ENCODE data around the gene PAGE2B. TPM values are rescaled to one million over a fixed set of nuclear protein-coding genes. Genes with fewer than 3 reads are reported as not detected.

Gene PAGE2B
- total RNA-seq, 1 experiment from 2014 or later = not detected

- Histone ChIP-seq H3K9me3 (ENCODE audit: low read length) (no peaks in the 10 kb centered on the region), H3K27ac (ENCODE audit: low read length) (no peak overlapping the region), H4K20me1 (ENCODE audit: insufficient read depth, low read depth, low read length) (no peaks in the 10 kb centered on the region), H3K4me2 (ENCODE audit: low read depth, low read length, poor library complexity, severe bottlenecking) (no peak overlapping the region), H3K9ac (ENCODE audit: low read length) (no peak overlapping the region), H3K9me2 (replicated peaks; ENCODE audit: insufficient read depth, low read length) (no peaks in the 10 kb centered on the region), H3K79me2 (ENCODE audit: low read length) (no peaks in the 10 kb centered on the region), H3K27me3 (ENCODE audit: low read length) (no peaks in the 10 kb centered on the region), H3K4me3 (ENCODE audit: low read length) (no peak overlapping the region), H3K4me1 (ENCODE audit: low read length) (no peaks in the 10 kb centered on the region), H3K36me3 (ENCODE audit: insufficient read depth, low read length) (no peaks in the 10 kb centered on the region), H2AFZ (ENCODE audit: low read length) (no peak overlapping the region)
- DNase-seq = no peak
These were observed 43.7 kb downstream of the PAGE2B start for GRCh38 chrX:55118574-55118973.

DNA sequence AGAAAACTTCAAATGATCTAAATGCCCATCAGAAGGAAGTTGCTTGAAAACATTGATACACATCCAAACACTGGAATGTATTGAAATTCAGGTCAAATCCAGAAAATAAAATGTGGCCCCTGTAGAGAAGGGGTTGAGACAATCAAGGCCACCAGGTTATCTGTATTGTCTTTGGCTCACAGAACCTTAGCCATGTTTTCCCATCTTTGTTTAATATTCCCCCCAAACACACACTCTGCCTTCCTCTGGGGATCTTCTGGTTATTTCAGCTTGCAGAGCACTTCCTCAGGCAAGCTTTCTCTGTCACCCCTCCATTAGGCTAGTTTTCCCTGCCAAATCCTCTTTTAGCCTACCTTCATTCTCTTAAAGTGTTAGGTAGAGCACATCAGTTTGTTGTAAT, 44.4 kb downstream of the PAGE2B start:
- H3K27me3 ChIP-seq (ENCODE audit: low read length) = no peaks in the 10 kb centered on the region
- no peak overlapping the region for H3K27ac ChIP-seq (ENCODE audit: low read length)
- no peaks in the 10 kb centered on the region for H3K79me2 ChIP-seq (ENCODE audit: low read length)
- no peak for DNase-seq
- no peaks in the 10 kb centered on the region for H3K36me3 ChIP-seq (ENCODE audit: insufficient read depth, low read length)
- no peak overlapping the region for H3K4me2 ChIP-seq (ENCODE audit: low read depth, low read length, poor library complexity, severe bottlenecking)
- H3K9me2 ChIP-seq (replicated peaks; ENCODE audit: insufficient read depth, low read length) = no peaks in the 10 kb centered on the region
- H2AFZ ChIP-seq (ENCODE audit: low read length) = no peak overlapping the region
- no peak overlapping the region for H3K4me3 ChIP-seq (ENCODE audit: low read length)
- H3K9ac ChIP-seq (ENCODE audit: low read length) = no peak overlapping the region
- H4K20me1 ChIP-seq (ENCODE audit: insufficient read depth, low read depth, low read length) = no peaks in the 10 kb centered on the region
- H3K4me1 ChIP-seq (ENCODE audit: low read length) = no peaks in the 10 kb centered on the region
- H3K9me3 ChIP-seq (ENCODE audit: low read length) = no peaks in the 10 kb centered on the region

GRCh38 chrX:55119712-55120111, 44.9 kb downstream of the PAGE2B start:
- H3K9me3 ChIP-seq (ENCODE audit: low read length) = no peaks in the 10 kb centered on the region
- H3K4me3 ChIP-seq (ENCODE audit: low read length) = no peak overlapping the region
- no peak overlapping the region for H3K4me2 ChIP-seq (ENCODE audit: low read depth, low read length, poor library complexity, severe bottlenecking)
- H3K27ac ChIP-seq (ENCODE audit: low read length) = no peak overlapping the region
- DNase-seq = no peak
- no peaks in the 10 kb centered on the region for H3K27me3 ChIP-seq (ENCODE audit: low read length)
- H3K4me1 ChIP-seq (ENCODE audit: low read length) = no peaks in the 10 kb centered on the region
- no peak overlapping the region for H2AFZ ChIP-seq (ENCODE audit: low read length)
- H3K9ac ChIP-seq (ENCODE audit: low read length) = no peak overlapping the region
- no peaks in the 10 kb centered on the region for H4K20me1 ChIP-seq (ENCODE audit: insufficient read depth, low read depth, low read length)
- no peaks in the 10 kb centered on the region for H3K79me2 ChIP-seq (ENCODE audit: low read length)
- H3K9me2 ChIP-seq (replicated peaks; ENCODE audit: insufficient read depth, low read length) = no peaks in the 10 kb centered on the region
- no peaks in the 10 kb centered on the region for H3K36me3 ChIP-seq (ENCODE audit: insufficient read depth, low read length)

- Histone ChIP-seq H3K4me3 (ENCODE audit: low read length) (no peak overlapping the region), H3K9me2 (replicated peaks; ENCODE audit: insufficient read depth, low read length) (no peaks in the 10 kb centered on the region), H4K20me1 (ENCODE audit: insufficient read depth, low read depth, low read length) (no peaks in the 10 kb centered on the region), H3K4me2 (ENCODE audit: low read depth, low read length, poor library complexity, severe bottlenecking) (no peak overlapping the region), H2AFZ (ENCODE audit: low read length) (no peak overlapping the region), H3K36me3 (ENCODE audit: insufficient read depth, low read length) (no peaks in the 10 kb centered on the region), H3K4me1 (ENCODE audit: low read length) (no peaks in the 10 kb centered on the region), H3K9me3 (ENCODE audit: low read length) (no peaks in the 10 kb centered on the region), H3K9ac (ENCODE audit: low read length) (no peak overlapping the region), H3K27me3 (ENCODE audit: low read length) (no peaks in the 10 kb centered on the region), H3K27ac (ENCODE audit: low read length) (no peak overlapping the region), H3K79me2 (ENCODE audit: low read length) (no peaks in the 10 kb centered on the region)
- DNase-seq = no peak
These were observed 46.0 kb downstream of the PAGE2B start for GRCh38 chrX:55120761-55121358.

- Histone ChIP-seq H3K9ac (ENCODE audit: low read length) (no peak overlapping the region), H3K36me3 (ENCODE audit: insufficient read depth, low read length) (no peaks in the 10 kb centered on the region), H3K27me3 (ENCODE audit: low read length) (no peaks in the 10 kb centered on the region), H3K9me3 (ENCODE audit: low read length) (no peaks in the 10 kb centered on the region), H3K27ac (ENCODE audit: low read length) (no peak overlapping the region), H3K79me2 (ENCODE audit: low read length) (no peaks in the 10 kb centered on the region), H2AFZ (ENCODE audit: low read length) (no peak overlapping the region), H3K4me3 (ENCODE audit: low read length) (no peak overlapping the region), H3K4me2 (ENCODE audit: low read depth, low read length, poor library complexity, severe bottlenecking) (no peak overlapping the region), H3K9me2 (replicated peaks; ENCODE audit: insufficient read depth, low read length) (no peaks in the 10 kb centered on the region), H3K4me1 (ENCODE audit: low read length) (no peaks in the 10 kb centered on the region), H4K20me1 (ENCODE audit: insufficient read depth, low read depth, low read length) (no peaks in the 10 kb centered on the region)
- no peak for DNase-seq
These were observed 49.1 kb downstream of the PAGE2B start for GRCh38 chrX:55123900-55124299.

- Histone ChIP-seq H3K9ac (ENCODE audit: low read length) (no peak overlapping the region), H3K4me1 (ENCODE audit: low read length) (no peaks in the 10 kb centered on the region), H3K4me3 (ENCODE audit: low read length) (no peak overlapping the region), H2AFZ (ENCODE audit: low read length) (no peak overlapping the region), H3K27ac (ENCODE audit: low read length) (no peak overlapping the region), H3K36me3 (ENCODE audit: insufficient read depth, low read length) (no peaks in the 10 kb centered on the region), H3K4me2 (ENCODE audit: low read depth, low read length, poor library complexity, severe bottlenecking) (no peak overlapping the region), H3K9me3 (ENCODE audit: low read length) (no peaks in the 10 kb centered on the region), H3K27me3 (ENCODE audit: low read length) (no peaks in the 10 kb centered on the region), H3K79me2 (ENCODE audit: low read length) (no peaks in the 10 kb centered on the region), H4K20me1 (ENCODE audit: insufficient read depth, low read depth, low read length) (no peaks in the 10 kb centered on the region), H3K9me2 (replicated peaks; ENCODE audit: insufficient read depth, low read length) (no peaks in the 10 kb centered on the region)
- no peak for DNase-seq
These were observed 52.9 kb downstream of the PAGE2B start for GRCh38 chrX:55127692-55128091.

Other genes with a start within 250 kb of the PAGE2B start
- not detected in 2 replicates for gene TRO, start 154.2 kb upstream of the PAGE2B start, total RNA-seq (2014; rRNA removed; shearing (Covaris generic); ENCODE audit: low replicate concordance)
- gene PFKFB1, start 80.8 kb upstream of the PAGE2B start, total RNA-seq (2014; rRNA removed; shearing (Covaris generic); ENCODE audit: low replicate concordance) = 0.22 and 0.25 TPM in 2 replicates
- gene APEX2, start 74.7 kb upstream of the PAGE2B start, total RNA-seq (2014; rRNA removed; shearing (Covaris generic); ENCODE audit: low replicate concordance) = 10.8 and 11.8 TPM in 2 replicates
- gene ALAS2, start 44.1 kb upstream of the PAGE2B start, total RNA-seq (2014; rRNA removed; shearing (Covaris generic); ENCODE audit: low replicate concordance) = not detected in 2 replicates
- not detected in 2 replicates for gene PAGE2, start 14.0 kb downstream of the PAGE2B start, total RNA-seq (2014; rRNA removed; shearing (Covaris generic); ENCODE audit: low replicate concordance)
- not detected in 2 replicates for gene PAGE5, start 145.3 kb downstream of the PAGE2B start, total RNA-seq (2014; rRNA removed; shearing (Covaris generic); ENCODE audit: low replicate concordance)
- gene PAGE3, start 189.9 kb downstream of the PAGE2B start, total RNA-seq (2014; rRNA removed; shearing (Covaris generic); ENCODE audit: low replicate concordance) = not detected in 2 replicates

All from Karpas-422 (cell line).